GM21576 (cell line): ENCODE data around the gene ZIC2.
"Not testable (repeated sequence)": the region's sequence is repeated elsewhere in the genome, so short reads cannot be mapped to it uniquely, and the experiment has no call there.

Experiments used
- ATAC-seq: cut with Tn5 transposase; IDR thresholded peaks from one replicate; pipeline ENCODE4 v1.9.1; 2021; ENCODE audit warnings: mild to moderate bottlenecking, moderate library complexity; ENCODE audit not compliant: unreplicated experiment

The ZIC2 gene

GRCh38 chr13:99995589-99996380 is 14.2 kb downstream of the ZIC2 start:
- ATAC-seq, result no peak

GRCh38 chr13:99996381-99996973 is 14.9 kb downstream of the ZIC2 start:
- ATAC-seq, result no peak

- ATAC-seq, result no peak
Measured at GRCh38 chr13:99997702-99998214, 16.2 kb downstream of the ZIC2 start.

- ATAC-seq, result no peak
Measured at GRCh38 chr13:99998261-99998660, 16.7 kb downstream of the ZIC2 start.

GRCh38 chr13:100014621-100015020 is 33.0 kb downstream of the ZIC2 start:
- no peak for ATAC-seq

GRCh38 chr13:100019780-100020356 is 38.3 kb downstream of the ZIC2 start:
- ATAC-seq, result no peak

GRCh38 chr13:100022798-100023197 is 41.2 kb downstream of the ZIC2 start:
- ATAC-seq, result no peak

- ATAC-seq, result no peak
Measured at GRCh38 chr13:100024023-100024422, 42.4 kb downstream of the ZIC2 start.

GRCh38 chr13:100029933-100030332 is 48.3 kb downstream of the ZIC2 start:
- ATAC-seq, result no peak

GRCh38 chr13:100032642-100033041 is 51.1 kb downstream of the ZIC2 start:
- ATAC-seq, result not testable (repeated sequence)

GRCh38 chr13:100035936-100036335 is 54.4 kb downstream of the ZIC2 start:
- no peak for ATAC-seq
